Prostate gland (tissue), 2 donors: Measurements from ENCODE around the gene CENPT. TPM values are rescaled to one million over a fixed set of nuclear protein-coding genes. Genes with fewer than 3 reads are reported as not detected.

ENCODE experiments used
- DNase-seq: peaks from one replicate; pipeline ENCODE4 v3.0.0-alpha.2; 2019; ENCODE audit warnings: low spot score
- H3K27ac ChIP-seq, 2 donors: fragments of 200-600 bp; sonication (generic); 2 replicates each; pipeline ENCODE4 v1.5.1; 2017 to 2019
- H3K27me3 ChIP-seq: fragments of 200-600 bp; sonication (generic); replicated peaks from 2 replicates; pipeline ENCODE4 v1.5.1; 2019; ENCODE audit not compliant: insufficient read depth
- H3K36me3 ChIP-seq, 2 donors: fragments of 200-600 bp; sonication (generic); 1 replicate in 1 of 2; 2 replicates in 1 of 2; pipeline versions ENCODE4 v1.5.1 to v1.8.1; 2017 to 2019
- H3K4me1 ChIP-seq: fragments of 200-600 bp; sonication (generic); replicated peaks from 2 replicates; pipeline ENCODE4 v1.5.1; 2019
- H3K4me3 ChIP-seq, 2 donors: fragments of 200-600 bp; sonication (generic); 2 replicates each; pipeline ENCODE4 v1.5.1; 2017 to 2019
- H3K9me3 ChIP-seq: fragments of 200-600 bp; sonication (generic); 2 replicates; pipeline ENCODE4 v1.5.1; 2017
- POLR2A ChIP-seq: fragments of 450-650 bp; IDR thresholded peaks from one replicate; pipeline ENCODE4 v1.6.1; 2016; ENCODE audit warnings: antibody characterized with exemption, mild to moderate bottlenecking
- POLR2AphosphoS5 ChIP-seq: sonication (generic); formaldehyde crosslinking; IDR thresholded peaks from one replicate; pipeline ENCODE4 v1.6.1; 2017; ENCODE audit warnings: antibody characterized with exemption
- WGBS: methylation state at CpG from one replicate; pipeline ENCODE4 v1.1.5; 2018; 5-methylcytosine and 5-hydroxymethylcytosine counted together
- intact Hi-C: fragments of 100-400 bp; cut with DNase I; formaldehyde crosslinking; loops from one replicate; pipeline ENCODE4 v1.14.2; 2022
- total RNA-seq, 2 donors: library from RNA; depleted of rRNA; stranded (reverse); fragments of >200 nt; gene quantifications; one replicate each; pipeline ENCODE4 v1.1.0, GENCODE V29; 2016
- TF ChIP-seq, protein P1 (sequence below), 4 experiments: fragments of 200-600 bp in 2 of 4; fragments of 450-650 bp in 2 of 4; sonication (generic) in 2 of 4; IDR thresholded peaks; 1 replicate in 3 of 4; 2 replicates in 1 of 4; pipeline ENCODE4 v1.5.1; 2016 to 2019; ENCODE audit warnings: antibody characterized with exemption in 4 of 4, mild to moderate bottlenecking in 2 of 4, moderate library complexity in 2 of 4

CENPT gene, protein sequence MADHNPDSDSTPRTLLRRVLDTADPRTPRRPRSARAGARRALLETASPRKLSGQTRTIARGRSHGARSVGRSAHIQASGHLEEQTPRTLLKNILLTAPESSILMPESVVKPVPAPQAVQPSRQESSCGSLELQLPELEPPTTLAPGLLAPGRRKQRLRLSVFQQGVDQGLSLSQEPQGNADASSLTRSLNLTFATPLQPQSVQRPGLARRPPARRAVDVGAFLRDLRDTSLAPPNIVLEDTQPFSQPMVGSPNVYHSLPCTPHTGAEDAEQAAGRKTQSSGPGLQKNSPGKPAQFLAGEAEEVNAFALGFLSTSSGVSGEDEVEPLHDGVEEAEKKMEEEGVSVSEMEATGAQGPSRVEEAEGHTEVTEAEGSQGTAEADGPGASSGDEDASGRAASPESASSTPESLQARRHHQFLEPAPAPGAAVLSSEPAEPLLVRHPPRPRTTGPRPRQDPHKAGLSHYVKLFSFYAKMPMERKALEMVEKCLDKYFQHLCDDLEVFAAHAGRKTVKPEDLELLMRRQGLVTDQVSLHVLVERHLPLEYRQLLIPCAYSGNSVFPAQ
- total RNA-seq, result 10 to 100 TPM; 28.1 to 69.2 TPM

DNA sequence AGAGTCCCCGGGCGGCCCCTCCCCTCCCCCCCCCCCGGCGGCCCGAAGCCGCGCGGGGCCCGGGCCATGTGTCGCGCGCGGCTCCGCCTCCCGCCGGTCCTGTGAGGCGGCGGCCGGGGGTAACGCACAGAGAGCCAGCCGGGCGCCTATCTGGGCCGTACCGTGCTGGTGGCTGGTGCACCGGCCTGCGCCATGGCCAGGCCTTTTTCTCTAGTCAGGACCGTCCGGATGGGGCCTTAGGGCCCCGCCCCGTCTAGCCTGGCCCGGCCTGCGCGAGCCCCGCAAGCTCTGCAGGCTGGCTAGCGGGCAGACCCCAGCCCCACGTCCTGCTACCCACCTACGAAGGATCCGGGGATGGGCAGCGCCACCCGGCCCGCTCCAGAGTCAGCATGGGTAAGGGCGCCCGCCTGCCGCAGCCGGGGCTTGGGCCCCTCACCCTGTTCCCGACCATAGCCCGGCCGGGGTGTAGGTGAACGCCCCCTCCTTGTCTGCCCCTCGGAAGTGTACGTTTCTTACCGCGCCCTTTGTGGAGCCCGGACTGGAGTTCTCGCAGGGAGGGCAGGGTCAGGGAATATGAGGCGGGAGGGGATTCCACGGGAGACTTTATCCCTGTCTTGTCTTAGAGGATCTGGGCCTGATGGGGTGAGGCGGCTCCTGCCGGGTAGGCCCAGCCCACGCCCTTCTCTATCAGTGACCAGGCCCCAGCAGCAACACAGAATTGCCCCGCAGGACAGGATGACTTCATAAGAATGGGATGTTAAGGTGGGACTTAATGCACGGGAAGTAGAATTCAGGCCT, at the start of gene CENPT:
TSS of gene CENPT (minus strand) at position 630 of the 798 bp plus-strand sequence. CDS start 13,834 bp downstream, outside the sequence.
- peak; percentile 51 for DNase-seq
- Histone ChIP-seq H3K27ac (peak within 1 kb of the TSS; percentile 96 to 97), H3K4me1 (peaks cover 15% of the 10 kb centered on the region), H3K9me3 (no peaks in the 10 kb centered on the region), H3K4me3 (peak within 1 kb of the TSS; percentile 78 to 91), H3K27me3 (no peaks in the 10 kb centered on the region), H3K36me3 (no peaks in the 10 kb centered on the region)
- intact Hi-C loops, result loop anchor here (2.0 kb wide), 1 partner anchor 24 kb away; no protein-coding TSS in a partner anchor
- no peak for TF ChIP-seq POLR2AphosphoS5
- TF ChIP-seq, protein P1, sequence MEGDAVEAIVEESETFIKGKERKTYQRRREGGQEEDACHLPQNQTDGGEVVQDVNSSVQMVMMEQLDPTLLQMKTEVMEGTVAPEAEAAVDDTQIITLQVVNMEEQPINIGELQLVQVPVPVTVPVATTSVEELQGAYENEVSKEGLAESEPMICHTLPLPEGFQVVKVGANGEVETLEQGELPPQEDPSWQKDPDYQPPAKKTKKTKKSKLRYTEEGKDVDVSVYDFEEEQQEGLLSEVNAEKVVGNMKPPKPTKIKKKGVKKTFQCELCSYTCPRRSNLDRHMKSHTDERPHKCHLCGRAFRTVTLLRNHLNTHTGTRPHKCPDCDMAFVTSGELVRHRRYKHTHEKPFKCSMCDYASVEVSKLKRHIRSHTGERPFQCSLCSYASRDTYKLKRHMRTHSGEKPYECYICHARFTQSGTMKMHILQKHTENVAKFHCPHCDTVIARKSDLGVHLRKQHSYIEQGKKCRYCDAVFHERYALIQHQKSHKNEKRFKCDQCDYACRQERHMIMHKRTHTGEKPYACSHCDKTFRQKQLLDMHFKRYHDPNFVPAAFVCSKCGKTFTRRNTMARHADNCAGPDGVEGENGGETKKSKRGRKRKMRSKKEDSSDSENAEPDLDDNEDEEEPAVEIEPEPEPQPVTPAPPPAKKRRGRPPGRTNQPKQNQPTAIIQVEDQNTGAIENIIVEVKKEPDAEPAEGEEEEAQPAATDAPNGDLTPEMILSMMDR (IDR thresholded peaks at IDR 0.05), result no peak
- no peak for TF ChIP-seq POLR2A
- WGBS, result under 1% methylated on average over 48 of the region's 62 CpGs

DNA sequence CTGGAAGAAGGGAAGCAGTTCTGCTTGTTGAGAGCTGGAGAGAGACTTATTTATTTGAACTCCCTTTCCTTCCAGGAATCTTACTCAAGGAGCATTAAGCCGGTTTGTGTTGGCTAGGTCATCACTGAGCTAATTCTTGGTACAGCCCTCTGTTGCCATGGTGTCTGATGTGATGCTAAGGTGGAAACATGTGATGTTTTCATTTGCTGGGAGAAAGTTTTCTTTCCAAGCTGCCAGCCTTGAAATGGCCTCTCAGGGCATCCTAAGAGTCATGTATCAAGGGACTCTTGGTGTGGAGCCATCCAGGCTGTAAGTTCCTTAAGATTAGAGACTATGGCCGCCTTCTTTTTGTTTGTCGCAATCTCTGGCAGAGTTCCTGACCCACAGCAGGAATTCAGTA, 49.7 kb upstream of the CENPT start:
- Histone ChIP-seq H3K27me3 (no peaks in the 10 kb centered on the region), H3K4me1 (peaks cover 6% of the 10 kb centered on the region), H3K9me3 (no peaks in the 10 kb centered on the region), H3K27ac (no peak overlapping the region), H3K4me3 (no peak overlapping the region), H3K36me3 (no peaks in the 10 kb centered on the region)
- TF ChIP-seq, protein P1 (IDR thresholded peaks at IDR 0.05), result no peak
- TF ChIP-seq POLR2A (no peak), POLR2AphosphoS5 (no peak)
- WGBS, result 64% methylated on average over 3 of the region's 3 CpGs
- no peak for DNase-seq
- intact Hi-C loops, result no loop called here

DNA sequence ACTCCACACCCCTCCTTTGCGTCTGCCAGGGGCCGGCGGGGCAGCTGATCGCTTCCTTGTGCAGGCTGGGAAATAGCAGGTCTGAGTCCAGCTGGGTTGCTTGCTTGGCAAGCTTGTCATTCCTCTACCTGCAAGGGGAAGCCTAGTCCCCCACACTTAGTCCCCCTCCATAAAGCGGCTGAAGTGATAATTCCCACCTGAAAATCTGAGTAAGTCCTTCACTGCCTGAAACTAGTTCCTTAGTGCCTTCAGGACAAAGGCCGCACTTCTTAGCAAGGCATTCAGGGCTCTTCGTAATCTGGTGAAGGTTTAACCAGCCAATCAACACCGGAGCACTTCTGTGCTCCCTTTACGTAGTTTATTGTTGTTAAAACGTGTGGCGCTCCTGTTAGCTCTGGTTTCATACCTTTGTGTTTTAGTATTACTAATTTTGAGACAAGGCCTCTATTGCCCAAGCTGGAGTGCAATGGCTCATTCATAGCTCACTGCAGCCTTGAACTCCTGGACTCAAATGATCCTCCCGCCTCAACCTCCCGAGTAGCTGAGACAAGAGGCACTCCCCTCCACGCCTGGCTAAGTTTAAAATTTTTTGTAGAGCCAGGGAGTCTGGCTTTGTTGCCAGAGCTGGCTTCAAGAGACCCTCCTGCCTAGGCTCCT, 46.4 kb upstream of the CENPT start:
- peaks cover 6% of the 10 kb centered on the region for H3K4me1 ChIP-seq
- H3K27ac ChIP-seq, result peak overlapping the region; percentile 94 to 95
- no peak for DNase-seq
- no peaks in the 10 kb centered on the region for H3K36me3 ChIP-seq
- peak overlapping the region; percentile 91 to 96 for H3K4me3 ChIP-seq
- TF ChIP-seq, protein P1 (IDR thresholded peaks at IDR 0.05), result no peak
- no peak for TF ChIP-seq POLR2AphosphoS5
- no peak for TF ChIP-seq POLR2A
- WGBS, result 13% methylated on average over 14 of the region's 14 CpGs
- no peaks in the 10 kb centered on the region for H3K9me3 ChIP-seq
- no peaks in the 10 kb centered on the region for H3K27me3 ChIP-seq
- intact Hi-C loops, result no loop called here

DNA sequence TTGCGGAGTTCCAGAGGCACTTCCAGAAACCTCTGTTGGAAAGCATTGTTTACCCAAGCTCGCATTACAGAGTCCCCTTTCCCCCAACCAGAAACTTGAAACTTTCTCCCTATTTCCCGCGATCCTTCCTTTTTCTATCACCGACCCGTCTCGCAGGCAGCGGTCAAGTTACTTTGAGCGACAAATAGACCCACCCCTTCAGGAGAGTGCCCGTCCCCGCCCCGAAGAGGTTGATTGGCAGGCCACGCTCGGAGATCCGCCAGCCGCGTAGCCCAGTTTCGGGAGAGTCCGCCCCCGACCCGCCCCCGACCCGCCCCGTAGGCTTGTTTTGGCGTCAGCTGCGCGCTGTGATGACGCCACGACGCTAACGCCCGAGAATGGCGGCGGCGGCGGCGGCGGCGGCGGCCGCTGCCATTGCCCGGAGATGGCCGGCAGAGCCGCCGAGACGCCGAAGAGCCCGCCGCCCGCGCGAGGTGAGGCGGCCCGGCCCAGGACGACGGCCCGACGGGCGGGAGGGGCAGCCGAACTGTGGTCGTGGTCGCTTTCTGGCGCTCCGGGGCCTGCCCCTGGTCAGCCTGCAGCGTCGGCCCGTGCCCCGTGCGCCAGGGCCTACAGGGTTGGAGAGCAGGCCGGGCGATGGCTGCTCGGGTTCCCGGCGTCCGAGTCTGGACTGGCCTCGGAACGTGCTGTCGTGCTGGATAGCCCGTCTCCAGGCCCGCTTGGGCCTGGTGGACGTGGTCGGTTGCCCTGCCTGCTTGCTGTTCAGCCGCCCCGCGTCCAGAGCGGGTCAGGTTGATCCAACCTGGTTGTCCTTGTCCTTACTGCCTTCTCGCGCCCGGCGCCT, 45.6 kb upstream of the CENPT start, which contains the start of gene PSKH1:
TSS of gene PSKH1 (plus strand) at position 356 of the 844 bp plus-strand sequence. CDS start 15,496 bp downstream, outside the sequence.
- intact Hi-C loops, result no loop called here
- Histone ChIP-seq H3K27ac (peak within 1 kb of the TSS; percentile 94 to 95), H3K9me3 (no peaks in the 10 kb centered on the region), H3K4me3 (peak within 1 kb of the TSS; percentile 91 to 96), H3K4me1 (peaks cover 6% of the 10 kb centered on the region), H3K36me3 (no peaks in the 10 kb centered on the region), H3K27me3 (no peaks in the 10 kb centered on the region)
- WGBS, result under 1% methylated on average over 74 of the region's 90 CpGs
- DNase-seq, result peak; percentile 96
- TF ChIP-seq, protein P1 (IDR thresholded peaks at IDR 0.05), result peak in 1 of 4 experiments; percentile 8
- peak; percentile 72 for TF ChIP-seq POLR2A
- TF ChIP-seq POLR2AphosphoS5, result peak; percentile 86
